Epithelial cell of esophagus (primary cell): ENCODE data around the gene CEP97.

ENCODE experiments used
- DNase-seq: peaks from one replicate; pipeline ENCODE4 v3.0.0; 2010; ENCODE audit warnings: low read depth
- H3K4me3 ChIP-seq: 2 replicates; pipeline ENCODE4 v1.5.1; 2011; ENCODE audit warnings: mild to moderate bottlenecking, low read length, control low read depth
- CTCF ChIP-seq: IDR thresholded peaks from 2 replicates; pipeline ENCODE4 v1.5.1; 2011; ENCODE audit warnings: low read depth, mild to moderate bottlenecking, low read length, control low read depth, inconsistent platforms; ENCODE audit not compliant: insufficient read depth; ENCODE audit errors: missing control alignments

Gene CEP97

GRCh38 chr3:101784855-101785613, 60.6 kb downstream of the CEP97 start:
- no peak for TF ChIP-seq CTCF
- no peak for DNase-seq
- H3K4me3 ChIP-seq = no peak overlapping the region

- no peak for TF ChIP-seq CTCF
Measured at GRCh38 chr3:101791778-101792177, 67.4 kb downstream of the CEP97 start.

GRCh38 chr3:101796077-101796680, 71.8 kb downstream of the CEP97 start:
- peak; percentile 8 for DNase-seq
- no peak overlapping the region for H3K4me3 ChIP-seq
- no peak for TF ChIP-seq CTCF

More at GRCh38 chr3:101791778-101792177, 67.4 kb downstream of the CEP97 start:
- no peak for DNase-seq
- H3K4me3 ChIP-seq = no peak overlapping the region

GRCh38 chr3:101801174-101801573, 76.8 kb downstream of the CEP97 start:
- DNase-seq = no peak
- H3K4me3 ChIP-seq = no peak overlapping the region
- TF ChIP-seq CTCF = no peak

GRCh38 chr3:101802179-101802578, 77.8 kb downstream of the CEP97 start:
- no peak overlapping the region for H3K4me3 ChIP-seq
- DNase-seq = no peak
- no peak for TF ChIP-seq CTCF

- peak; percentile 82 for DNase-seq
Measured at GRCh38 chr3:101803173-101803782, 78.9 kb downstream of the CEP97 start.

More at GRCh38 chr3:101803173-101803782, 78.9 kb downstream of the CEP97 start:
- H3K4me3 ChIP-seq = no peak overlapping the region
- peak; percentile 86 for TF ChIP-seq CTCF
